Stimulated activated CD4-positive, alpha-beta T cell treated with anti-CD3 and anti-CD28 coated beads, Interleukin-4, amount 100 ng/mL, for 4 hours (primary cell): ENCODE measurements around the gene GRIN3B.

Experiments used
- DNase-seq, 2 experiments: peaks; one replicate each; pipeline ENCODE4 v3.0.0-alpha.2; 2020

The GRIN3B gene

DNA sequence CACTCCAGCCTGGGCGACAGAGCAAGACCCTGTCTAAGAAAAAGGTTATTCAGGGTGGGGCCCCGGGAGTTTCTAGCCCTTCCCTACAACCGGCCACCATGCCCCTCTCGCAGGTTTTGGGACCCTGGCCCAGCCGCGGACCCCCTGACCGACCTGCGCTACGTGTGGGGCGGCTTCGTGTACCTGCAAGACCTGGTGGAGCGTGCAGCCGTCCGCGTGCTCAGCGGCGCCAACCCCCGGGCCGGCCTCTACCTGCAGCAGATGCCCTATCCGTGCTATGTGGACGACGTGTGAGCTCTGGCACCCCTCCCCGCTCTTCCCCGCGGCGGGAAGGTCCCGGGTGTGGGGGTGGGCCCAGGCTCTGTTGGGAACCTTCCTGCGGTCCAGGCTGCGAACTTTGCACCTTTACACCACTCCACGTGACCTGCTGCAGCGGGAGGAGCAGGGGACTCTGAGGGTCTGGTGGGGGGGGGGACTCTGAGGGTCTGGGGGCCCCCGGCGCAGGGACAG is 46.0 kb downstream of the GRIN3B start:
- no peak for DNase-seq

DNA sequence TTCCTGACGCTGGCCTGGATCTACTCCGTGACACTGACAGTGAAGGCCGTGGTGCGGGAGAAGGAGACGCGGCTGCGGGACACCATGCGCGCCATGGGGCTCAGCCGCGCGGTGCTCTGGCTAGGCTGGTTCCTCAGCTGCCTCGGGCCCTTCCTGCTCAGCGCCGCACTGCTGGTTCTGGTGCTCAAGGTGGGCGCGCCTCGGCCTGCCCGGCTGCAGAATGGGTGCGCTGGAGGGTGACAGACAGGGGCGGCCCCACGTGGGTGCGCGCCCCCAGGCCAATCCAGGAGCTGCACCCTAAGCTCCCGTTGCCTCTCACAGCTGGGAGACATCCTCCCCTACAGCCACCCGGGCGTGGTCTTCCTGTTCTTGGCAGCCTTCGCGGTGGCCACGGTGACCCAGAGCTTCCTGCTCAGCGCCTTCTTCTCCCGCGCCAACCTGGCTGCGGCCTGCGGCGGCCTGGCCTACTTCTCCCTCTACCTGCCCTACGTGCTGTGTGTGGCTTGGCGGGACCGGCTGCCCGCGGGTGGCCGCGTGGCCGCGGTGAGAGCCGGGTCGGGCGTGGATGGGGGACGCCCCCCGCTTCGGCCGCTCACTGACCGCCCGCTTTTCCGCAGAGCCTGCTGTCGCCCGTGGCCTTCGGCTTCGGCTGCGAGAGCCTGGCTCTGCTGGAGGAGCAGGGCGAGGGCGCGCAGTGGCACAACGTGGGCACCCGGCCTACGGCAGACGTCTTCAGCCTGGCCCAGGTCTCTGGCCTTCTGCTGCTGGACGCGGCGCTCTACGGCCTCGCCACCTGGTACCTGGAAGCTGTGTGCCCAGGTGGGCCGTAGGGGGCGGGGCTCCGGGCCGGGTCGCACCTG is 46.8 kb downstream of the GRIN3B start:
- DNase-seq, result no peak

DNA sequence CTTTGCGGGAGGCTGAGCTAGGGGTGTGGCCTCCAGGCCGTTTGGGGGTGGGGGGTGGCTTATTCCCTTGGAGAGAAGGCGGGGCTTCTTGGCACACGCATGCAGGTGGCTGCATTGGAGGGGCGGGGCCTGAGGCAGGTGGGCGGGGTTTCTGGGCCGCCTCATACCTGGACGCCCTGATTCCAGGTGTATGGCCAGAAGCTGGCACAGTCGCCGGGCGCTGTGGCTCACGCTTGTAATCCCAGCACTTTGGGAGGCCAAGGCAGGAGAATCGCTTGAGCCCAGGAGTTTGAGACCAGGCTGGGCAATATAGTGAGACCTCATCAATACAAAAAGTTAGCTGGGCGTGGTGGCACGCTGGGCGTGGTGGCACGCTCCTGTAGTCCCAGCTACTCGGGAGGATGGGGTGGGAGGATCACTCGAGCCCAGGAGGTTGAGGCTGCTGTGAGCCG is 47.5 kb downstream of the GRIN3B start:
- no peak for DNase-seq

DNA sequence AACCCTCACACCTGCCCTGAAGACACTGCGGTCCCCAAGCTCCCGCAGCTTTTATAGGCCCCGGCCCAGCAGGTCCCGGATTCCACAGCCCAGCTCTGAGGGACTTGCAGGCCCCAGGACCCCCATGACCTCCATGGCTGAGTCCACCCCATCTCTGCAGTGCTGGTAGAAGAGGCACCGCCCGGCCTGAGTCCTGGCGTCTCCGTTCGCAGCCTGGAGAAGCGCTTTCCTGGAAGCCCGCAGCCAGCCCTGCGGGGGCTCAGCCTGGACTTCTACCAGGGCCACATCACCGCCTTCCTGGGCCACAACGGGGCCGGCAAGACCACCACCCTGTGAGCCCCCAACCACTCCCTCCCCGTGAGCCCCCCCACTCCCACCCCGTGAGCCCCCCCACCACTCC is 48.9 kb downstream of the GRIN3B start:
- no peak for DNase-seq

DNA sequence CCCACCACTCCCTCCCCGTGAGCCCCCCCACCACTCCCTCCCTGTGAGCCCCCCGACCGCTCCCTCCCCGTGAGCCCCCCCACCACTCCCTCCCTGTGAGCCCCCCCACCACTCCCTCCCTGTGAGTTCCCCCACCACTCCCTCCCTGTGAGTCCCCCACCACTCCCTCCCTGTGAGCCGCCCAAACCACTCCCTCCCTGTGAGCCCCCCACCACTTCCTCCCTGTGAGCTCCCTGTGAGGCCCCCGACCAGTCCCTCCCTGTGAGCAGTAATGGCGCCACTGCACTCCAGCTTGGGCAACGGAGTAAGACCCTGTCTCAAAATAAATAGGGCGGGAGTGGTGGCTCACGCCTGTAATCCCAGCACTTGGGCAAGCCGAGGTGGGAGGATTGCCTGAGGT is 49.6 kb downstream of the GRIN3B start:
- no peak for DNase-seq

DNA sequence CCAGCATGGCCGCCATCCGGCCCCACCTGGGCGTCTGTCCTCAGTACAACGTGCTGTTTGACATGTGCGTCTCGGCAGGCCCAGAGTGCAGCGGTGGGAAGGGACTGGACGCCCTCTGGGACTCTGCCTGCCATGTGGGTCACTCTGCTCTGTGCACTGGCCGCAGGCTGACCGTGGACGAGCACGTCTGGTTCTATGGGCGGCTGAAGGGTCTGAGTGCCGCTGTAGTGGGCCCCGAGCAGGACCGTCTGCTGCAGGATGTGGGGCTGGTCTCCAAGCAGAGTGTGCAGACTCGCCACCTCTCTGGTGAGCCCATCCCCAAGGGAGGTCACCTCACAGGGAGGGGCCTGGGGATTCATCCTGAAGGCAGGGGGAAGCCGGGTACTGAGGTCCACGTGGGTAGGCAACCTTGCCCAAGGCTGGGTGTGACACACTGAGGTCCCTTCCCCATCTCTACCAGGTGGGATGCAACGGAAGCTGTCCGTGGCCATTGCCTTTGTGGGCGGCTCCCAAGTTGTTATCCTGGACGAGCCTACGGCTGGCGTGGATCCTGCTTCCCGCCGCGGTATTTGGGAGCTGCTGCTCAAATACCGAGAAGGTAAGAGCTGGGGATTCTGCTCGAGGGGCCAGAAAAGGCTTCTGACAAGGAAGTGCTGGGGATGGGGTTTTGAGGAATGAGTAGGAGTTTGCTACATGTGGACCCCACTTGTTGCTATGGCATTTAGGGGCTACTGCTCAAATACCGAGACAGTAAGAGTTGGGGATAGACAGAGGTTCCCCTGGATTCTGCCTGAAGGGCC is 51.0 kb downstream of the GRIN3B start:
- no peak for DNase-seq

DNA sequence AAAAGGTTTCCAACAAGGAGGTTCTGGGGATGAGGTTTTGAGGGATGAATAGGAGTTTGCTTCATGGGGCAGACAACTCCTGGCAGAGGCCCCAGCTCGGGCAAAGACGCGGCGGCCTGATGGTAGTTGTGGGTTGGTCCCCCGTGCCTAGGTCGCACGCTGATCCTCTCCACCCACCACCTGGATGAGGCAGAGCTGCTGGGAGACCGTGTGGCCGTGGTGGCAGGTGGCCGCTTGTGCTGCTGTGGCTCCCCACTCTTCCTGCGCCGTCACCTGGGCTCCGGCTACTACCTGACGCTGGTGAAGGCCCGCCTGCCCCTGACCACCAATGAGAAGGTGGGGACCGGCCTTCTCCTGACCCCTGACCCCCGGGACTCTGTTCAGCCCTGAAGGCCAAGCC is 51.6 kb downstream of the GRIN3B start:
- no peak for DNase-seq

DNA sequence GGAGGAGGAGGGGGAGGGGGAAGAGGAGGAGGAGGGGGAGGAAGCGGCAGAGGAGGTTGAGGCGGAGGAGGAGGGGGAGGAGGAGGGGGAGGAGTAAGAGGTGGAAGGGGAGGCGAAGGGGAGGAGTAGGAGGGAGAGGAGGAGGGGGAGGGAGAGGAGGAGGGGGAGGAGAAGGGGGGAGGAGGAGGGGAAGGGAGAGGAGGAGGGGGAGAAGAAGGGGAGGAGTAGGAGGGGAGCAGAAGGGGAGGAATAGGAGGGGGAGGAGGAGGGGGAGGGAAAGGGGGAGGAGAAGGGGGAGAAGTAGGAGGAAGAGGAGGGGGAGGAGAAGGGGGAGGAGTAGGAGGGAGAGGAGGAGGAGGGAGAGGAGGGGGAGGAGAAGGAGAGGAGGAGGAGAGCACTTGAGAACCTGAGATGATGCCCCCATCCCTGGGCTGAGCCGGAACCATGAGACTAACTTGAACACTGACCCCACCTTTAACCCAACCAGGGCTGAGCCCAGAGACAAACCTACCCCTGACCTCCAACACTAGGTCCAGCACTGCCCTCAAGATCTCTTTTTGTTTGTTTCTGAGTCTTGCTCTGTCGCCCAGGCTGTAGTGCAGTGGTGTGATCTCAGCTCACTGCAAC is 52.2 kb downstream of the GRIN3B start:
- DNase-seq, result no peak

DNA sequence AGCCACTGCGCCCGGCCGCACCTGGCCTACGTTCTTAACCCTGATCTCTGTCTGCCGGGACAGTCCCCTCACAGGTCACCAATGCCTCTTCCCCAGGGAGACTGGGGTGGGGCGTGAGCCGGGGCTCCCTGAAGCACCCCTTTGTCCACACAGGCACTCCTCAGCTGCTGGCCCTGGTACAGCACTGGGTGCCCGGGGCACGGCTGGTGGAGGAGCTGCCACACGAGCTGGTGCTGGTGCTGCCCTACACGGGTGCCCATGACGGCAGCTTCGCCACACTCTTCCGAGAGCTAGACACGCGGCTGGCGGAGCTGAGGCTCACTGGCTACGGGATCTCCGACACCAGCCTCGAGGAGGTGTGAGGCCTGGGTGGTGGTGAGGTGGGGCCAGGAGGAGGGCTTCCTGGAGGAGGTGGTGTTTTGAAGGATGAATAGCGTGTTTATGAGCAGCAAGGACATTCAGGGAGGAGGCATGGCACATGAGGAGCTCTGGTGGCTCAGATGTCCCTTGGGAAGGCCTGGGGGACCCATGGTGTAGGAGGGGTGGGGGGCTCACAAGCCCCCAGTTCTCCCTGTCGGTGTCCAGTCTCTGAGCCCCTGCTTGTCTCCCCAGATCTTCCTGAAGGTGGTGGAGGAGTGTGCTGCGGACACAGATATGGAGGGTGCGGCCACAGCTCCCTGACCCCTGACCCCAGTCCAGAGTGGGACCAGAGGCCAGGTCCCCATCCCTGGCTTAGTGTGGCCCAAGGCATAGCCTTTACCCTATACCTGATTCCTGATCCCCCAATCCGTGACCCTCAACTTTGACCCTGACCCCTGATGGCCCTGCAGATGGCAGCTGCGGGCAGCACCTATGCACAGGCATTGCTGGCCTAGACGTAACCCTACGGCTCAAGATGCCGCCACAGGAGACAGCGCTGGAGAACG is 53.2 kb downstream of the GRIN3B start:
- DNase-seq, result no peak

DNA sequence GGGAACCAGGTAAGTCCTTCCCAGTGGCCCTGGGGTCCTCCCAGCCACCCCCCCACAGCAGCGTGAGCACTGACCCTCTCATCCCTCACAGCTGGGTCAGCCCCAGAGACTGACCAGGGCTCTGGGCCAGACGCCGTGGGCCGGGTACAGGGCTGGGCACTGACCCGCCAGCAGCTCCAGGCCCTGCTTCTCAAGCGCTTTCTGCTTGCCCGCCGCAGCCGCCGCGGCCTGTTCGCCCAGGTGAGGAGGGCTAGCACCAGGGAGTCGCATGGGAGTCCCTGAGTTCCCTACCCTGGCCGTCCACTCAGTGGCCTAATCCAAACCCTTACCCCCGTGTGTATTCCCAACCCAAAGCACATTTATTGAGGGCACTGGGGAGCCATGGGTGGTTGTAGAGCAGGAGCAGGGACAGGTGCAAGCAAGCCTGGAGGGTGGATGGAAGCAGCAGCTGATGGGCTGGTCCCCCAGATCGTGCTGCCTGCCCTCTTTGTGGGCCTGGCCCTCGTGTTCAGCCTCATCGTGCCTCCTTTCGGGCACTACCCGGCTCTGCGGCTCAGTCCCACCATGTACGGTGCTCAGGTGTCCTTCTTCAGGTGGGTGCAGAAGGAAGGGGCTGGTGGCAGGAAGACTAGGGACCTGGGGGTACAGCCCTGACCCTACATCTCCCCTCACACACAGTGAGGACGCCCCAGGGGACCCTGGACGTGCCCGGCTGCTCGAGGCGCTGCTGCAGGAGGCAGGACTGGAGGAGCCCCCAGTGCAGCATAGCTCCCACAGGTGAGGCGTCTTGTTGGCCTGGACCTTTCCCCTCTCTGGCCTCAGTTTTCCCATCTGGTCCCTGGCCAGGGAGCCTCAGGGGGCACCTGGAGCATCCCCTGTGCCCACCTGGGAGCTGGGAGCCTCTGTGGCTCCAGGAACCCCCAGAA is 54.1 kb downstream of the GRIN3B start:
- no peak for DNase-seq

DNA sequence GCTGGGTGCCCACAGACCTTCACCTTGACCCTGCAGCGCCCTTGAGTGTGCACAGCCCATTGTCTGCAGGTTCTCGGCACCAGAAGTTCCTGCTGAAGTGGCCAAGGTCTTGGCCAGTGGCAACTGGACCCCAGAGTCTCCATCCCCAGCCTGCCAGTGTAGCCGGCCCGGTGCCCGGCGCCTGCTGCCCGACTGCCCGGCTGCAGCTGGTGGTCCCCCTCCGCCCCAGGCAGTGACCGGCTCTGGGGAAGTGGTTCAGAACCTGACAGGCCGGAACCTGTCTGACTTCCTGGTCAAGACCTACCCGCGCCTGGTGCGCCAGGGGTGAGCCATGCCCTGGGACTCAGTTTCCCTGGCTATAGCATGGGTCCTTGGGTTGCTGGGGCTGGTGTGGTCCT is 54.8 kb downstream of the GRIN3B start:
- no peak for DNase-seq

DNA sequence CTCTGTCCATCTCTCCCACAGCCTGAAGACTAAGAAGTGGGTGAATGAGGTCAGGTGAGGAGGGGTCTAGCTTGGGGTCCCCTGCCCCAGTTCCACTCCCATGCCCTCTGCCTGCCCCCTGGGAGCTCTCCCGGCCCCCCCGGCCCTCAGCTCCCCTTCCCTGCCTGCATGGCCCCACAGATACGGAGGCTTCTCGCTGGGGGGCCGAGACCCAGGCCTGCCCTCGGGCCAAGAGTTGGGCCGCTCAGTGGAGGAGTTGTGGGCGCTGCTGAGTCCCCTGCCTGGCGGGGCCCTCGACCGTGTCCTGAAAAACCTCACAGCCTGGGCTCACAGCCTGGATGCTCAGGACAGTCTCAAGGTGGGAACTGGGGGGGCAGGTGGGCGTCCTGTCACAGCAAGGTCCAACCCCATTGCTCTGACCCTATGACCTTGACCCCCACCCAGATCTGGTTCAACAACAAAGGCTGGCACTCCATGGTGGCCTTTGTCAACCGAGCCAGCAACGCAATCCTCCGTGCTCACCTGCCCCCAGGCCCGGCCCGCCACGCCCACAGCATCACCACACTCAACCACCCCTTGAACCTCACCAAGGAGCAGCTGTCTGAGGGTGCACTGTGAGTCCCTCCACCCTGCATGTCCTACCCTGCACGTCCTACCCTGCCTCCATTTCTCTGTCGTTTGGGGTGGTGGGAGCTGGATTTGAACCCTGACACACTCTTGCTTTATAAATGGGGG is 55.8 kb downstream of the GRIN3B start:
- DNase-seq, result no peak

DNA sequence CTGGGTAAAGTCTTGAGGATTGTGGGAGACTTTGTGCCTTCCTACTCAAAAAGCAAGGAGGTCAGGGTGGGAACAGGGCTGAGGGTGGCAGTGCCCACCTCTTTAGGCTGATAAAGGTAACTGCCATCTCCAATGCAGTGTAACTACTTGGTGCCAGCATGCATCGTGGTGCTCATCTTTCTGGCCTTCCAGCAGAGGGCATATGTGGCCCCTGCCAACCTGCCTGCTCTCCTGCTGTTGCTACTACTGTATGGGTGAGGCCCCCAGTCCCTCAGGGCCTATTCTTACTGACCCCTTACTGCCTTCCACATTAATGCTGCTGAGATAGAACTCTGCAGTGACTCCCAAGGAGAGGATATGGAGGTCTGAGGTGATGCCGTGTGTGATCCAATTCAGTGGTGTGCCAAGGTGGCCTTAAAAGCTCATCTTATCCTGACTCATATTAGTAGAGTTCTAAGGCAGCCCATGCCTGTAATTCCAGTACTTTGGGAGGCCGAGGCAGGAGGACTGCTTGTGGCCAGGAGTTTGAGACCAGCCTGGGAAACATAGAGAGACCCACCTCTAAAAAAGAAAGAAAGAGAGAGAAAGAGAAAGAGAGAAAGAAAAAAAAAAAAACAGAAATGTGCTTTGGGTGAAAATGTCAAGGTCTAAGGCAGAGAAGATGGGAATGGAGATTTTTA is 57.1 kb downstream of the GRIN3B start:
- DNase-seq, result peak in 1 of 2 experiments; percentile 56

DNA sequence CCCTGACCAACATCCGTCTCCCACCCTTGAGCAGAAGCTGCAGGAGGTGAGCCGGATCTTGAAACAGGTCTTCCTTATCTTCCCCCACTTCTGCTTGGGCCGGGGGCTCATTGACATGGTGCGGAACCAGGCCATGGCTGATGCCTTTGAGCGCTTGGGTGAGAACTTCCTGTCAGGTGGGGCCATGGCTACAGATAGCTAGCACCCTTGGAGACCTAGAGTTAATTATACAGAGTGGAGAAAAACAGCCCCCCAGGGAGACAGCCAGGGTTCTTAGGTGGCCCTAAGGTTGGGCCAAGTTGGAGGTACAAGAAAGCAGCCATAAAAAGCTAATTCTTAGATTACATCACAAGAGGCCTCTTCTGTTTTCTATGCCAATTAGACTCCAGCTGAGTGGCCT is 57.9 kb downstream of the GRIN3B start:
- no peak for DNase-seq
